ENCODE data around the gene PGP.

- TF ChIP-seq CTCF (IDR thresholded peaks at IDR 0.05) (no peak), POLR2A (IDR thresholded peaks at IDR 0.05) (no peak)
Measured at GRCh38 chr16:2177561-2177960, 37.1 kb downstream of the PGP start.

Data from Peyer's patch (tissue), 4 donors.